SK-N-MC (cell line): Measurements from ENCODE around the gene SEC61A1.

ENCODE experiments used
- EZH2 ChIP-seq: fragments of 200-600 bp; sonication (generic); IDR thresholded peaks from one replicate; pipeline ENCODE4 v1.6.1; 2017; ENCODE audit warnings: antibody characterized with exemption
- POLR2AphosphoS5 ChIP-seq: IDR thresholded peaks from 2 replicates; pipeline ENCODE4 v1.6.1; 2012; ENCODE audit warnings: mild to moderate bottlenecking, low read depth, low read length, borderline replicate concordance

DNA sequence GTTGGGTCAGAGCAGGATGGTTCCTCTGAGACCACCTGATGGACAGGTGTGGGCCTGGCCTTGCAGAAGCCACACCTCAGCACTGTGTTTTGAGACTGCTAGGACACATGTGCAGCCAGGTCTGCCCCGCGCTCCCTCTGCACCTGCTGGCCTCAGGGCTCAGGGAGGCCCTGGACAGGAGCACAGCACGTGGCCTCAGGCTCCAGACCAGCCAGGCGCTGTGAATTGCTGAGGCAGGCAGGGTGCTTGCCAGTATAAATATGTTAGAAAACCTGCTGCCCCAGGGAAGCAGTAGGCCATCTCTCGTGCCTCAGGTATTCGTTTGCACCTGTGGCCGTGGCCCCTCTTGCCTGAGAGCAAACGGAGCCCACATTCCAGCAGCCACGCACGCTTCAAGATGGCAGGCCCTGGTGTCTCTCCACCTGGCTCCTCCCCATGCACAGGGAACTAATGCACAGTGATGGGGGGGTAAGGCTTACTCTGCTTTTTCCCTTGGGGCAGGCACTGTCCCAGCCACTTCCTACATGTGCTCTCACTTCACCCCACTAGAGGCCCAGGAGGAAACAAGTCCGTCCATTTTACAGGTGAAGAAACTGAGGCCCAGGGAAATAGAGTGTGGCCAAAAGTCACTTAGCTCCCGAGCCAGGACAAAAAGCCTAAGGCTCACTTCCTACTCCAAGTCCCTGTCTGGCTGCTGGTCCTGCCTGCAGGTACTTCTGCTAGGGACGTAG is 20.4 kb downstream of the SEC61A1 start:
- TF ChIP-seq EZH2 (no peak), POLR2AphosphoS5 (no peak; the same call in 1 of the 2 replicates)
